GM18873 (cell line): ENCODE measurements around the gene MATCAP1.

Experiments used
- ATAC-seq: cut with Tn5 transposase; IDR thresholded peaks from one replicate; pipeline ENCODE4 v1.9.1; 2021; ENCODE audit warnings: mild to moderate bottlenecking, moderate library complexity, moderate number of reproducible peaks; ENCODE audit not compliant: unreplicated experiment, low FRiP score

MATCAP1 gene

GRCh38 chr16:67208154-67208896, 24.6 kb upstream of the MATCAP1 start:
- no peak for ATAC-seq

GRCh38 chr16:67207249-67208091, 23.7 kb upstream of the MATCAP1 start:
- no peak for ATAC-seq

GRCh38 chr16:67206838-67207248, 23.1 kb upstream of the MATCAP1 start:
- ATAC-seq = no peak

GRCh38 chr16:67206129-67206837, 22.5 kb upstream of the MATCAP1 start:
- no peak for ATAC-seq

- ATAC-seq = no peak
These were observed 20.3 kb upstream of the MATCAP1 start for GRCh38 chr16:67204076-67204475.

- no peak for ATAC-seq
These were observed 19.3 kb upstream of the MATCAP1 start for GRCh38 chr16:67202956-67203493.

- no peak for ATAC-seq
These were observed 18.7 kb upstream of the MATCAP1 start for GRCh38 chr16:67202426-67202825.

DNA sequence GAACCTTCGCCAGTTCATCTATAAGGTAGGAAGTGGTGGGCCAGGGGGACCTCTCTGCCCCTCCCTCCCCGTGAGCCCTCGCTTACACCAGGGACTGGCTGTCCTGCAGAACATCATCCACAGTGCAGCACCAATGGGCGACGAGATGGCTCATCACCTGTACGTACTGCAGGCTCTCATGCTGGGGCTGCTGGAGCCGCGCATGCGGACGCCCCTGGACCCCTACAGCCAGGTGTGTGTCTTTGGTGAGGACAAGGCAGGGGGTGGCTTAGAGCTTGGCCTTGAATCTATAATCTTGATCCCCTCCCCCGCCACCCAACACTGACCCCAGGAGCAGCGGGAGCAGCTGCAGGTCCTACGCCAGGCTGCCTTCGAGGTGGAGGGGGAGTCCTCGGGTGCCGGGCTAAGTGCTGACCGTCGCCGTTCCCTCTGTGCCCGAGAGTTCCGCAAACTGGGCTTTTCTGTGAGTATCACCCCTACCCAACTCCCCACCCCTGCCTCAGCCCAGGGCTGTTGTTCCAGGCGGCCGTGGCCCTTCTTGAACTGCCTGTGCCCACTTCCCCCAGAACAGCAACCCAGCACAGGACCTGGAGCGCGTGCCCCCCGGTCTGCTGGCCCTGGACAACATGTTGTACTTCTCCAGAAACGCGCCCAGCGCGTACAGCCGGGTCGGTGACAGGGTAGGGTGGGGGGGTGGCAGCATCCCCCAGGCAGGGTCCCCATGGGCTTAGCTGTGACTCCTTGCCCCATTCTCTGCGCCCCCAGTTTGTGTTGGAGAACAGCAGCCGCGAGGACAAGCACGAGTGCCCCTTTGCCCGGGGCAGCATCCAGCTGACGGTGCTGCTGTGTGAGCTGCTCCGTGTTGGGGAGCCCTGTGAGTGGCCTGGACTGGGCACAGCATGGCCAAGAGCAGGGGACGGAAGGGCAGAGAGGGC, 17.9 kb upstream of the MATCAP1 start:
- no peak for ATAC-seq

GRCh38 chr16:67200491-67200890, 16.7 kb upstream of the MATCAP1 start:
- ATAC-seq = no peak

DNA sequence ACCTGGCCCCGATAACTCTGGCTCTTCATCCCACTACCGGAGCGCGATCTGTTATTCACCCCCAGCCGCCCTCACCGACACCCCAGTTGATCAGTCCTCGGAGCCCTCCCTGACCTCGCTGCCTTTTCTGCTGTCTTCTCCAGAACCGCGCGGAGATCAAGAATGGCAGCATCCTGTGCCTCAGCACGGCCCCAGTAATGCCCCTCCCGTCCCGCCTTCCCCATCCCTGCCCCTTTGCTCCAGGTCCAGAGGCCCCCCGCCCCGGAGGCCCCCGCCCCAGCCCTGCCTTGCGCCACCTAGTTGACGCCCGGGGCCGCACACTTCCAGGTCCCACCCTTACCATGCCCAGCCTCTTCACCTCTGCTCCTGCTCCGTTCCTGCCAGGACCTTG, 16.0 kb upstream of the MATCAP1 start:
- no peak for ATAC-seq

- no peak for ATAC-seq
These were observed 15.4 kb upstream of the MATCAP1 start, which contains the start of gene ELMO3 for GRCh38 chr16:67199011-67199807. ELMO3 (plus strand) TSS chr16:67199131; CDS start chr16:67199327, 196 bp downstream.

DNA sequence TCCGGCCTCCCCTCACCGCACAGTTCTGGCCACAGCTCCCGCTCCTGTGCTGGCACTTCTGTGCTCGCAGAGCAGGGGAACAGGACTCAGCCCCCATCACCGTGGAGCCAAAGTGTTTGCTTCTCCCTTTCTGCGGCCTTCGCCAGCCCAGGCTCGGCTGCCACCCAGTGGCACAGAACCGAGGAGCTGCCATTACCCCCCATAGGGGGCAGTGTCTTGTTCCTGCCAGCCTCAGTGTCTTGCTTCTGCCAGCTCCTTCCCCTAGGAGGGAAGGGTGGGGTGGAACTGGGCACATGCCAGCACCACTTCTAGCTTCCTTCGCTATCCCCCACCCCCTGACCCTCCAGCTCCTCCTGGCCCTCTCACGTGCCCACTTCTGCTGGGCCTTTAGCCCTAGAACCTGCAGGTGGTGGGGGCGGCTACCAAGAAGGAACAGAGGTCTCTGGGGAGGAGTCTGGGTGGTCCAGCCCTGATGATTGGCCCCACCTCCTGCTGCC, 14.5 kb upstream of the MATCAP1 start:
- no peak for ATAC-seq

- ATAC-seq = no peak
These were observed 13.9 kb upstream of the MATCAP1 start for GRCh38 chr16:67197704-67198103.

DNA sequence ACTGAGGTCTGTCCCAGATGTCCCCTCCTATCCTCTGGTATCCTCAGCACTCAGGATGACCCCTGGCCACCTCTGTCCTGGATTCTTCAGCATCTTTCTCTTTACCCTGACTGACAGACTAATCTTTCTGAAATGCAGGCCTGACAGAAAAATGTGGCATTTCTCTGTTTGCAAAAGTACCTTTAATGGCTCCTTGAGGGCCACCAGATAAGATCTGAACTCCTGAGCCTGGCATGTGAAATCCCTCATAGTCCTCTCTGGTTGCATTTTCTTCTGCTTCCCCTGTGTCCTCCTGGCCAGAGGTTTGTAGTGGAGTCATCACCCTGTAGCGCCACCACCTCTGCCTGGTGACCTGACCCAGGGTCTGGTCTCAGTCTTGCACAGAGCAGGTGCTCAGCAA, 13.1 kb upstream of the MATCAP1 start:
- no peak for ATAC-seq

DNA sequence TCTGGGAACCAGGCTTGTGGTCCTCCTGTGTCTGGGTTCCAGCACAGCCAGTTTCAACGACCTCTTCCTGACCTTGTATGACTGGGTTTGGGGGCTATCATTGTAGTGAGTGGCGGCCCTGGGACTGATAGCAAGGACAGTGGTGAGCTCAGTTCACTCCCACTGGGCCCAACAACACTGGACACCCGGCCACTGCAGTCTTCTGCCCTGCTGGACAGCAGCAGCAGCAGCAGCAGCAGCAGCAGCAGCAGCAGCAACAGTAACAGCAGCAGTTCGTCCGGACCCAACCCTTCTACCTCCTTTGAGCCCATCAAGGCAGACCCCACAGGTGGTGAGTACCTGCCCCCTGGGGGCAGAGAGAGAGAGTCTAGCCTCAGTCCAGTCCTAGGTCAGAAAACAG, 11.9 kb upstream of the MATCAP1 start:
- ATAC-seq = no peak

GRCh38 chr16:67194260-67194659, 10.5 kb upstream of the MATCAP1 start:
- ATAC-seq = no peak

DNA sequence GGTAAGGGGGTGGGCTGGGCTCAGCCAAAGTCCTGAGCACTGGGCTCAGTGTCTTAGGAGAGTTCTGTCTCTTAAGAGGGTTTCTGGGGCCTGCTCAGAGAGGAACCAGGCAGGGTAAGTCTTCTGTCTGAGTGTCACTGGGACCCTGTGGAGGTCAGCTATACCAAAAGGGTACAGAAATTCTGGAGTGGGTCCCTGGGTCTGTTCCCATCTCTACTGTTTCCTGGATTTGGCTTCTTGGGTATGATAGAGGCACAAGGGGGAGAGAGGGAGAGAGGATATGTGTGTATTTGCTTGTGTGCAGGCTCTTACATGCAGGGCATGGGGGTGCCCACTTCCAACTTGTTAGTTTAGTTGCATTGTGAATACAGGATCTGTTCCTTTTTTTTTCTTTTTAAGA, 9.8 kb upstream of the MATCAP1 start:
- no peak for ATAC-seq

GRCh38 chr16:67192781-67193361, 9.1 kb upstream of the MATCAP1 start:
- ATAC-seq = no peak
